Measurements from ENCODE around the gene C9orf153. TPM values are rescaled to one million over a fixed set of nuclear protein-coding genes. Genes with fewer than 3 reads are reported as not detected.

Gene C9orf153

GRCh38 chr9:86176468-86176867 is 83.0 kb downstream of the C9orf153 start:
- Histone ChIP-seq H3K4me3 (ENCODE audit: low read length) (no peak overlapping the region), H2AK5ac (ENCODE audit: low read length) (no peak overlapping the region), H3K23ac (ENCODE audit: low read length) (no peak overlapping the region), H4K8ac (ENCODE audit: low read depth, low read length) (no peak overlapping the region), H3K27ac (ENCODE audit: low read depth, low read length) (no peak overlapping the region), H3K27me3 (ENCODE audit: insufficient read depth, low read length, poor library complexity) (no peaks in the 10 kb centered on the region), H2BK120ac (ENCODE audit: low read depth, low read length) (no peak overlapping the region), H4K5ac (ENCODE audit: low read length) (no peak overlapping the region), H3K79me1 (ENCODE audit: low read length) (no peaks in the 10 kb centered on the region), H2BK5ac (ENCODE audit: low read length) (no peak overlapping the region), H3K56ac (ENCODE audit: low read length) (no peak overlapping the region), H2BK15ac (replicated peaks; ENCODE audit: low read depth) (no peak overlapping the region), H3K4ac (ENCODE audit: low read depth, low read length) (no peak overlapping the region), H3K4me1 (ENCODE audit: control insufficient read depth, low read depth, low read length) (no peaks in the 10 kb centered on the region), H3K18ac (ENCODE audit: low read length) (no peak overlapping the region), H3K79me2 (ENCODE audit: control insufficient read depth, insufficient read depth, low read length) (no peaks in the 10 kb centered on the region), H3K9ac (ENCODE audit: low read length) (no peak overlapping the region), H3K36me3 (ENCODE audit: control insufficient read depth, insufficient read depth, low read length) (no peaks in the 10 kb centered on the region), H3K4me2 (ENCODE audit: low read length) (no peak overlapping the region)
- WGBS (ENCODE audit: extremely low coverage, insufficient coverage, low lambda C conversion rate), result no CpG with 5 or more reads among the region's 5 CpGs
- DNase-seq, result no peak

- H3K56ac ChIP-seq (ENCODE audit: low read length), result no peak overlapping the region
- no peak overlapping the region for H3K18ac ChIP-seq (ENCODE audit: low read length)
- no peak overlapping the region for H3K27ac ChIP-seq (ENCODE audit: low read depth, low read length)
- WGBS (ENCODE audit: extremely low coverage, insufficient coverage, low lambda C conversion rate), result no CpG with 5 or more reads among the region's 5 CpGs
- H3K79me1 ChIP-seq (ENCODE audit: low read length), result no peaks in the 10 kb centered on the region
- no peak overlapping the region for H2BK120ac ChIP-seq (ENCODE audit: low read depth, low read length)
- H3K27me3 ChIP-seq (ENCODE audit: insufficient read depth, low read length, poor library complexity), result no peaks in the 10 kb centered on the region
- H3K4me3 ChIP-seq (ENCODE audit: low read length), result no peak overlapping the region
- no peak overlapping the region for H4K5ac ChIP-seq (ENCODE audit: low read length)
- H3K4me2 ChIP-seq (ENCODE audit: low read length), result no peak overlapping the region
- no peak overlapping the region for H3K23ac ChIP-seq (ENCODE audit: low read length)
- no peaks in the 10 kb centered on the region for H3K4me1 ChIP-seq (ENCODE audit: control insufficient read depth, low read depth, low read length)
- no peak overlapping the region for H4K8ac ChIP-seq (ENCODE audit: low read depth, low read length)
- DNase-seq, result no peak
- no peak overlapping the region for H2BK15ac ChIP-seq (replicated peaks; ENCODE audit: low read depth)
- H3K4ac ChIP-seq (ENCODE audit: low read depth, low read length), result no peak overlapping the region
- no peaks in the 10 kb centered on the region for H3K79me2 ChIP-seq (ENCODE audit: control insufficient read depth, insufficient read depth, low read length)
- H2BK5ac ChIP-seq (ENCODE audit: low read length), result no peak overlapping the region
- no peak overlapping the region for H3K9ac ChIP-seq (ENCODE audit: low read length)
- no peaks in the 10 kb centered on the region for H3K36me3 ChIP-seq (ENCODE audit: control insufficient read depth, insufficient read depth, low read length)
- no peak overlapping the region for H2AK5ac ChIP-seq (ENCODE audit: low read length)
Measured at GRCh38 chr9:86175743-86176456, 83.6 kb downstream of the C9orf153 start.

GRCh38 chr9:86175223-86175622 is 84.2 kb downstream of the C9orf153 start:
- no CpG with 5 or more reads among the region's 5 CpGs for WGBS (ENCODE audit: extremely low coverage, insufficient coverage, low lambda C conversion rate)
- H2BK5ac ChIP-seq (ENCODE audit: low read length), result no peak overlapping the region
- H3K27me3 ChIP-seq (ENCODE audit: insufficient read depth, low read length, poor library complexity), result no peaks in the 10 kb centered on the region
- no peak overlapping the region for H3K4me3 ChIP-seq (ENCODE audit: low read length)
- no peak overlapping the region for H2BK15ac ChIP-seq (replicated peaks; ENCODE audit: low read depth)
- DNase-seq, result no peak
- no peak overlapping the region for H3K56ac ChIP-seq (ENCODE audit: low read length)
- no peaks in the 10 kb centered on the region for H3K79me2 ChIP-seq (ENCODE audit: control insufficient read depth, insufficient read depth, low read length)
- H3K18ac ChIP-seq (ENCODE audit: low read length), result no peak overlapping the region
- H3K27ac ChIP-seq (ENCODE audit: low read depth, low read length), result no peak overlapping the region
- no peaks in the 10 kb centered on the region for H3K79me1 ChIP-seq (ENCODE audit: low read length)
- H2AK5ac ChIP-seq (ENCODE audit: low read length), result no peak overlapping the region
- H3K36me3 ChIP-seq (ENCODE audit: control insufficient read depth, insufficient read depth, low read length), result no peaks in the 10 kb centered on the region
- H3K4me1 ChIP-seq (ENCODE audit: control insufficient read depth, low read depth, low read length), result no peaks in the 10 kb centered on the region
- no peak overlapping the region for H2BK120ac ChIP-seq (ENCODE audit: low read depth, low read length)
- H4K8ac ChIP-seq (ENCODE audit: low read depth, low read length), result no peak overlapping the region
- H3K9ac ChIP-seq (ENCODE audit: low read length), result no peak overlapping the region
- no peak overlapping the region for H3K23ac ChIP-seq (ENCODE audit: low read length)
- no peak overlapping the region for H3K4me2 ChIP-seq (ENCODE audit: low read length)
- H3K4ac ChIP-seq (ENCODE audit: low read depth, low read length), result no peak overlapping the region
- no peak overlapping the region for H4K5ac ChIP-seq (ENCODE audit: low read length)

Small RNA genes lying within 50 kb of the gene (small RNA-seq; reads per million reads assigned to genes)
- gene AL137849.1 (ENCODE audit: insufficient read depth) (not detected), gene RN7SKP264 (ENCODE audit: insufficient read depth) (not detected)

Data from mesendoderm (in vitro differentiated cells).